Cardiac fibroblast (primary cell): ENCODE measurements around the gene CERK.

Experiments
- DNase-seq, 2 donors: peaks; one replicate each; pipeline versions ENCODE4 v3.0.0 to v3.0.0-alpha.2; 2010; ENCODE audit warnings: low read depth in 2 of 2
- H3K4me3 ChIP-seq, 2 donors: replicated peaks in 1 of 2; 1 replicate in 1 of 2; 2 replicates in 1 of 2; pipeline ENCODE4 v1.5.1; 2011; ENCODE audit warnings: low read depth in 2 of 2, low read length in 2 of 2, mild to moderate bottlenecking in 2 of 2, moderate library complexity in 1 of 2
- CTCF ChIP-seq: IDR thresholded peaks from one replicate; pipeline ENCODE4 v1.5.1; 2011; ENCODE audit warnings: low read depth, mild to moderate bottlenecking, low read length, inconsistent platforms

The CERK gene

DNA sequence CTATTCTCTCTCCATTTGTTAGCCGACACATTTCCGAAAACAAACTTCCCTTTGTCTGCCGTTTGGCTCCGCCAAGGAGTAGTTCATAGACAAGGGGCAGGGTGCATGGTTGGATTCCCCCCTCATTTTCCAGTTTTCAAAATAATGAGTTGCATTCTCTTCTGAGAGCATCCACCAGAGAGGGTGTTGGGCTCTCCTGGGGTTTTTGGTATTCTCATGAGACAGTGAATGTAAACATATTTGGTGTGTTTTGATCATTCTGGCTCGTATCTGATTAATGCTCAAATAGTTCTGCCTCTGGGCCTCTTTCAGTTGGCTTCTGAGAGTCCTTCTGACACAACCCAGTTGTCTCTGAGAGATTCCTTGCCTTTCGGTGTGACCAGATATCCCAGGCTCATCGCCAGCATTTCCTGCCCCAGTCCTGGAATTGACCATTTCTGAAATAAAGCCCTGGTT is 96.2 kb downstream of the CERK start:
- H3K4me3 ChIP-seq: no peak overlapping the region
- DNase-seq: peak in 1 of 2 donors; percentile 62
- TF ChIP-seq CTCF: no peak

- H3K4me3 ChIP-seq: no peak overlapping the region
- no peak for DNase-seq
- no peak for TF ChIP-seq CTCF
These were observed 97.6 kb downstream of the CERK start for GRCh38 chr22:46640293-46641055.

DNA sequence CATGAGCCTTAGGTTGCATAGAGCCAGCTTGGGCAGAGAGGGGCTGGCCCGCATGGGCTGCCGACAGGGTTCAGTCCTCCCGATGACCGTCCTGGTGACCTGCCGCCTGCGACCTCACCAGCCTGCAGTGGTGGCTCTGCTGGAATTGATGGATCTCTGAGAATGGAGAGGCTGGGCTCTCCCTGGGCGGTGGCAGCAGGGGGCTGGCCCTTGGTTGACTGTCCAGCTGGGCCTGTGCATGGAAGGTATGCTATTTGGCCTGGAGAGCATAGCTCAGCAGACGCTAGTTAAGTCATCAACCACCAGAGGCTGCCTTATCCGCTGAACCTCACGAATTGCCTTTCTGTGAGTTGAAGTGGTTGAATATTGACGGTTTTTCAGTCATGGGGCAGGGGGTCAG is 98.2 kb downstream of the CERK start:
- no peak overlapping the region for H3K4me3 ChIP-seq
- DNase-seq: no peak
- TF ChIP-seq CTCF: no peak

GRCh38 chr22:46638601-46639431 is 99.2 kb downstream of the CERK start:
- TF ChIP-seq CTCF: no peak
- H3K4me3 ChIP-seq: no peak overlapping the region
- peak; percentile 36 to 42 for DNase-seq

GRCh38 chr22:46637711-46638600 is 100.1 kb downstream of the CERK start:
- no peak overlapping the region for H3K4me3 ChIP-seq
- DNase-seq: no peak
- no peak for TF ChIP-seq CTCF

- no peak for DNase-seq
These were observed 101.6 kb downstream of the CERK start for GRCh38 chr22:46636221-46637002.

More at GRCh38 chr22:46636221-46637002, 101.6 kb downstream of the CERK start:
- TF ChIP-seq CTCF: no peak
- no peak overlapping the region for H3K4me3 ChIP-seq
